CD4-positive, alpha-beta T cell treated with Interleukin-1 beta for 1 hour (primary cell): ENCODE data around the gene NUMA1.

ENCODE experiments used
- DNase-seq, 2 donors: peaks; one replicate each; pipeline ENCODE4 v3.0.0-alpha.2; 2020 to 2022

The NUMA1 gene

GRCh38 chr11:72100009-72100408 lies 19.7 kb upstream of the NUMA1 start:
- no peak for DNase-seq

- DNase-seq: no peak
Measured at GRCh38 chr11:72098741-72099140, 18.4 kb upstream of the NUMA1 start.

- DNase-seq: peak; percentile 76 to 77
Measured at GRCh38 chr11:72091292-72091691, 10.9 kb upstream of the NUMA1 start.

- no peak for DNase-seq
Measured at GRCh38 chr11:72088076-72088808, 7.9 kb upstream of the NUMA1 start.

GRCh38 chr11:72085621-72086351 lies 5.4 kb upstream of the NUMA1 start:
- DNase-seq: no peak

GRCh38 chr11:72084965-72085364 lies 4.6 kb upstream of the NUMA1 start:
- no peak for DNase-seq

- DNase-seq: no peak
Measured at GRCh38 chr11:72084076-72084475, 3.7 kb upstream of the NUMA1 start.

GRCh38 chr11:72083414-72083813 lies 3.1 kb upstream of the NUMA1 start:
- DNase-seq: no peak

GRCh38 chr11:72081821-72082453 lies 1.6 kb upstream of the NUMA1 start:
- DNase-seq: no peak

GRCh38 chr11:72081184-72081644 lies 872 bp upstream of the NUMA1 start:
- no peak for DNase-seq

GRCh38 chr11:72079819-72080325 lies 470 bp downstream of the NUMA1 start:
- peak; percentile 14 to 55 for DNase-seq

- DNase-seq: no peak
Measured at GRCh38 chr11:72078477-72078876, 1.9 kb downstream of the NUMA1 start.

- DNase-seq: no peak
Measured at GRCh38 chr11:72075756-72076155, 4.6 kb downstream of the NUMA1 start.

- DNase-seq: peak in 1 of 2 donors; percentile 22
Measured at GRCh38 chr11:72075109-72075508, 5.2 kb downstream of the NUMA1 start.

- DNase-seq: no peak
Measured at GRCh38 chr11:72072348-72072747, 8.0 kb downstream of the NUMA1 start.

- no peak for DNase-seq
Measured at GRCh38 chr11:72070491-72070890, 9.9 kb downstream of the NUMA1 start.

GRCh38 chr11:72069787-72070251 lies 10.5 kb downstream of the NUMA1 start:
- peak; percentile 14 to 73 for DNase-seq

- no peak for DNase-seq
Measured at GRCh38 chr11:72069200-72069599, 11.1 kb downstream of the NUMA1 start.

- no peak for DNase-seq
Measured at GRCh38 chr11:72067676-72068075, 12.7 kb downstream of the NUMA1 start.

GRCh38 chr11:72067266-72067665 lies 13.1 kb downstream of the NUMA1 start:
- DNase-seq: no peak

GRCh38 chr11:72066855-72067254 lies 13.5 kb downstream of the NUMA1 start:
- no peak for DNase-seq

GRCh38 chr11:72061739-72062396 lies 18.5 kb downstream of the NUMA1 start:
- DNase-seq: no peak
